Activated naive CD4-positive, alpha-beta T cell treated with Interleukin-2 at 50 U/mL for 16 hours (primary cell): ENCODE data around the gene RIPK1.
A peak's percentile ranks its signal among the peaks of the same experiment; 100 is the strongest.
"Not testable (repeated sequence)": the region's sequence is repeated elsewhere in the genome, so short reads cannot be mapped to it uniquely, and the experiment has no call there.

ENCODE experiments used
- DNase-seq: peaks from one replicate; pipeline ENCODE4 v3.0.0-alpha.2; 2020

The RIPK1 gene

DNA sequence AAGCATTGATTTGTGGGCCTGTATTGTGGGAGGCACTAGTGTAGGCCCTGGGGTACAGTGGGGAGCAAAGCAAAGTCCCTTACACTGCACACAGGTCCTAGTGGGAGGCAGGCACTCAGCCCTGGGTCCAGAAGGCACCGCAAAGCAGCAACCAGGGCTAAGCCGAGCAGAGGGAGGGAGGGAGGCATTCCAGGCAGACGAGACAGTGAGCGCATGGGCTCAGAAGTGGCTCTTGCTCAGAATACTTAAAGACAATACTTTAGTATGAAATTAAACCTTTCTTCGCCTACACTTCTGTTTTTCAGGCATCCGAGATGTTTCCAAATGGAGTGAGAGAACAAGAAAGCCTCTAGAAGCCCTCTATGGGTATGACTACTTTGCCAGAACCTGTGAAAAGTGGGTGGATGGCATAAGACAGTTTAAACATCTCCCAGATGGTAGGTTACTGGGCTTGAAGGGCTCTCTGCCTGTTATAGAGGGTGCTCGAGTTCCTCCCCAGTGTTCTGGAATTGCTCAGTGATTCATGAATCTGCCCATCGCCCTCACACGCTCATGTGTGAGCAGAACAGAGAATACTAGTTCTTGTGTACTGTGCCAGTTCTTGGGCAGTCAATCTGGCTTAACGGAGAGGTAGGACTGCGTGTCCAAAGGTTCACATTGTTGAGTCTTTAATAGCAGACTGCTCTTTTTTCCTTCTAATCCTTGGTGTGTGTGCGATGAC lies 68.9 kb downstream of the RIPK1 start:
- DNase-seq = no peak

GRCh38 chr6:3137873-3138272 lies 69.6 kb downstream of the RIPK1 start:
- not testable (repeated sequence) for DNase-seq

DNA sequence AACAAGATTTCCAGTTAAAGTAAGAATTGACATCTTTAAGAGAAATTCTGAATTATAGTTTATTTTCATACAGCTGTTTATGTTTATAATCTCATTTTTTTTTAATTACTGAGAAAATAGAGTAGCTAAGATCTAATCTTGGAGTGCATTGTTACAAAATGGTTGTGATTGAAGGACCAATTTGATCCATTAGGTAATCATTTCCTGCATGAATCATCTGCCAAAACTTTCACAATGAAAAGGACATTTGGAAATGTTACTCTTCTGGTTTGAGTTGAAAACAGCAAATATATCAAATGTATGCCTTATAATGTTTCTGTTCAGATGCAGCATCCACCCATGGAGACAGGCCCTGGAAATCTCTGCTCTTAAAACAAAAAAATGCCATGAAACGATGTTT lies 70.0 kb downstream of the RIPK1 start:
- no peak for DNase-seq

DNA sequence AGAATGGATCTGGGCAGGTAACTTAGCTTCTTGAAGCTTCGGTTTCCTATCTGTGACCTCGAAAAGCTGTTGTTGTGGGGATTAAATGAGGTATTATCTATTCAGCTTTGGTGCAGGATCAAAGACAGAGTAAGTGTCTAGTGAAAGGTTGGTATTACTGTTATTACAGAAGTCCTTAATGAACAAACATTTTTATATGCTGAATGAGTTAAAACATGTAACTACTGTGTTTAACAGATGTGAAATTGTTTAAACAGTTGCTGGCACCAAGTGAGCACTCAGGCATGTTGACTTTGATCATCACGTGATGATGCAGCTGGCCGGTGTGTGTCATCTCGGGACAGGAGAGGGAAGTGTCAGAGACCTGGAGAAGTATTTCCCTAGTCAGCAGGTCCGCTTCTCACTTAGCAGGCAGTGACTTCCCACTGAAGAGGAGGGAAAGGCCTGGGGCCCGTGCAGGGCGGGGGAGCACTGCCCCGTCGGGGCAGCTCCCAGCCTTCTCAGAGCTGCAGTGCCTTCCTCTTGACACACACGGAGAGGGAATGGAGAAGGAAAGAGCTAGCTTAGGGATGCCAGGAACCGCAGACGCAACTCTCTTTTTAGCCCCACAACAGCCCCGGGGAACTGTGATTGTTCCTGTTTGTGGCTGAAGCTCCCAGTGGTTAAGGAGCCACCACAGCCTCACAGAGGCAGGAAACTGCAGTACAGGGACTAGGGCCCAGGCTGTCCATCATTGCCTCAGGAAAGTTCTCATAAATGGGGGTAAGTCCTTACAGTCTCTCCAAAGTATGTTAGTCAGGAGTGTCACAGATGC lies 71.0 kb downstream of the RIPK1 start:
- DNase-seq = no peak

- DNase-seq = no peak
These were observed 71.9 kb downstream of the RIPK1 start for GRCh38 chr6:3140201-3140600.

- no peak for DNase-seq
These were observed 74.2 kb downstream of the RIPK1 start for GRCh38 chr6:3142536-3142935.

DNA sequence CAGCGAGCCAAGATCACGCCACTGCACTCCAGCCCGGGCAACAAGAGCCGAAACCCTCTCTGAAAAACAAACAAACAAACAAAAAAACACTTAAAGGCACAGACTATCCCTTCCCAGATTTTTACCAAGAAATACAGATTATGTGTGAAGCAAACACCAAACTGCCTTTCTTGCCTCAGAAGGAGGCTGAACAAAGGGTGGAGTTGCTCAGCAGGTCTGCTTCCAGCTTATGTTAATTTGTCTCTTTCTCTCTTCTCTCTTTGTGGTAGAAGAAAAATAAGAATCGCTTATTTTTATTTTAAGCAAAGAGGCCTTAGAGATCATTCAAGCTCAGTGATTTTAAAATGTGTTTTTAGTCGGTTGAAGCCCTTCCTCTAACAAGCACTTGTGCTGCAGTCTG lies 74.9 kb downstream of the RIPK1 start:
- no peak for DNase-seq

DNA sequence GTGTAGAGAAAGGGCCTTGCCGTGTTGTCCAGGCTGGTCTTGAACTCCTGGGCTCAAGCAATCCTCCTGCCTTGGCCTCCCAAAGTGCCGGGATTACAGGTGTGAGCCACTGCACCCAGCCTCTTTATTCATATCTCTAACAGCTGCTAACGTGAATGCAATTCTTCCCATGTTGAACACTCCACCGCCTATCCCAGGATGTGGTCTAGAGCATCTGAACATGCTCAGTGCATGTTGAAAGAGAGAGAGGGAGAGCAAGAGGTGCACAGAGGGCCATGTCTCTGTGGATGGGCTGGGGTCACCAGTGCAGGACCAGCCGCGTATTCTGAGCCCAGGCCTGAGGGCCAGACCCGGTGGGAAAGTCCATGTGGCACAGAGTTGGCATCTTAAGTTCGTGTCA lies 76.3 kb downstream of the RIPK1 start:
- no peak for DNase-seq

DNA sequence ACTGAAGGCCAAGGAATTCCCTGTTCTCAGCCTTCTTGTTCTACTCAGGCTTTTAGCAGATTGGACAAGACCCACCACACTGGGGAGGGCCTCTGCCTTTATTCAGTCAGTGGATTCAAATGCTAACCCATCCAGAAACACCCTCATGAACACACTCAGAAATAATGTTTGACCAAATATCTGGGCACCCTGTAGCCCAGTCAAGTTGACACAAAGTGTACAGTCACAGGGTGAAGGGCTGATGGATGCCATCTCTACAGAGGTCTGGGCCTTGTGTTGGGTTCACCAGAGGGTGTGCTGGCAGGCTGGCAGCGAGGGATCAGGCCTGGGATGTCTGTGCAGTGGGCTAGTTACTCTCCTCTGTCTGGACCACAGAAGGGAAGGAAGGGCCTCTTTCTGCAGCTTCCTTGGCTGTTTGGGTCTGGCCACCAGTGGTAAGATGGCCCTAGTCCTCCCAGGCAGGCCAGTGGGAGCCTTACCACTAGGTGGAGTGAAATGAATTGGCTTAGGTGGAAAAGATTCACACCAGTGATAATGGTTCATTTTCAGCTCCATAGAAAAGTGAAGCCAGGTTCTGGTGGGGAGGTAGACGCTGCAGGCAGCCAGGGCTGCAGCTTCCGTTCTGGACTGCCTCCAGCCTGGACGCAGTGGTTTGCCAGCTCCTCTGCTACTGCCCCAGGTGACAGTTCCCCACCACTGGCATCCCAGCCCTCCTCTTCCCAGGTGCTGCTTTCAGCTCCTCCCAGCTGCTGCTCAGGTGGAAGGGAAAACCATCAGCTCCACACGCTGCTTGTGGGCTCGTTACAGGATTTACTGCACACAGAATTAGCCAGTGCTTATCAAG lies 79.8 kb downstream of the RIPK1 start:
- DNase-seq = no peak

- DNase-seq = no peak
These were observed 83.4 kb downstream of the RIPK1 start for GRCh38 chr6:3151691-3152090.

DNA sequence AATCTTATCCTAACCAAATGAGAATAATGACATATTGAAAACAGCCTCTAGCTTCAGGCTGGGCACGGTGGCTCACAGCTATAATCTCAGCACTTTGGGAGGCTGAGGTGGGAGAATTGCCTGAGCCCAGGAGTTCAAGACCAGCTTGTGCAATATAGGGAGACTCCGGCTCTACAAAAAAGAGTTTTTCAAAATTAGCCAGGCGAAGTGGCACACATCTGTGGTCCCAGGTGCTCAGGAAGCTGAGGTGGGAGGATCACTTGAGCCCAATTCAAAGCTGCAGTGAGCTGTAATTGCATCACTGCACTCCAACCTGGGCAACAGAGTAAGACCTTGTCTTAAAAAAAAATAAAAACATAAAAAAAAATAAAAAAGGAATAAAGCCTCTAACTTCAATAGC lies 84.4 kb downstream of the RIPK1 start:
- DNase-seq = no peak

DNA sequence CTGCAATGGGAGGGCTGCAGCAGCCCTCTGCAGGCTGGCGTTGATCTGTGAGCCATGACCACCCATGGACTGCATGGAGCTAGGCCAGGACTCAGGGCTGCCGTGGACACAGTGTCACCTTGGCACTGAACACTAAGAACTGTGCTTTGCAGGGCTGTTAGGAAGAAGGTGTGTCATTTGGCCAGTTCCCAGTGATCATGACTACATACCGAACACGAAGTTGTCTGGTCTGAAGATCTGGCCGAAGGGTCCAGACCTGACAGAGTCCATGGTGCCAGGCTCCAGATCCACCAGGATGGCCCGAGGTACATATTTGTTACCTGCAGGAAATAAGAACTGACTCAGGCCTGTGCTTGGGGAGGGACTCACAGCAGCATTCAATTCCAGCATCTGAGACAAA lies 87.1 kb downstream of the RIPK1 start:
- not testable (repeated sequence) for DNase-seq

DNA sequence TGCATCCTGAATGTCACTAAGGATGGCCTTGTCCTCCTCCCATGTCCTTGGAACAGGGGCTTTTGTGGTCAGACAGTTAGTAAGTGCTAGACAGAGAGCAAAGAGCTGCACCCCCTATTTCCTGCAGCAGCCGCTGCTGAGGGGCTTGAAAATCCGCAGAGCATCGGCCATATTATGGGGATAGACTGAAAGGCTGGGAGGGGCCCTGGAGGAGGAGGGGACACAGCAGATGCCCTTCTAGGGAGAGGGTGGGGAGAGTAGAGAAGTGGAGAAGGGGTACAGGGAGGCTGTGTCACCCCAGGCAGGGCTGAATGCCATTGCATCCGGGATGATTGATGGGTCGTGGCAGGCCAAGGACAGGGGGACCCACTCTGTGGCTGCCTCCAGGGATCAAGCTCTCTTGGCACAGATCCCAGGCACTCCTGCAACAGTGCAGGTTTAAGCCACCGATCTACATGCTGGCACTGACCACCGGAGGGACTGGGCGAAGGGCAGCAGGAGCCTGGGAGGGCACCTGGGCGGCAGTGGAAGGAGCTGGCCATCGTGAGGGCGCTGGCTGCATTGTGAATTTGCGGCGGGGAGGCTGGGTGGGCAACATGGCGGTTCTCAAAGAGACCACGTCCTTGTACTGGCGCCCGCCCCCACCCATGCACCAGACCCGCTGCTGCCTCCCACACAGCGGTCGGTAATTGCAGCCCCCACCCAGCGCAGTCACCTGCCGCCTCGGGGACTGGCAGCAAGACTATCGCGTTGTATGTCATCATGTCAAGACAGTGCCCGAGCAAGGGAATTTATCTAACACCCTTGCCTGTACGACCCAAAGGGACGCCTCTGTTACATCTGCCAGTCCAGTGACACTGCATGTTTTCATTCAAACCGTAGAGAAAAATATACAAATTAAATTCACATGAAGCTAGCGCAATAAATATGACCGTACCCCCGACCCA lies 88.2 kb downstream of the RIPK1 start:
- DNase-seq = peak; percentile 12

- DNase-seq = peak; percentile 87
These were observed 89.0 kb downstream of the RIPK1 start, which contains the start of gene TUBB2A for GRCh38 chr6:3157131-3157933. TSS of gene TUBB2A (minus strand) at chr6:3157544. CDS start at chr6:3157463, 81 bp downstream.

GRCh38 chr6:3159805-3160781 lies 91.8 kb downstream of the RIPK1 start:
- peak; percentile 66 for DNase-seq

DNA sequence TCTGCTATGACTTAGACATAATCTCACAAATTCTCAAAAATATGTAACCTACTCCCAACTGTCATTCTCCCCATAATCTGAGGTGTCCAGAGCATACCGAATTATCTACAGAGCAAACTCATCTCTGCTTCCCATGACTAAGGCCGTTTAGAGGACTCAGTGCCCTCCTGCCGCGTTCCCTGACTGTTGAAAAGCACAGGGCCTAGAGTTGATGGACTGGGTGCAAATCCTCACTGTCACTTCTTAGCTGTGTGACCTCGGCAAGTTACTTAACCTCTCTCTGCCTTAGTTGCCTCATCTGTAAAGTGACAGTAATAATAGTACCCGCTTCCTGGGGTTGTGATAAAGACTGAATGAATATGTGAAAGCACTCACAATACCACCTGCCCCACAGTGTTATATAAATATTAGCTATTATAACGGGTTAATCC lies 93.8 kb downstream of the RIPK1 start:
- DNase-seq = no peak

GRCh38 chr6:3162565-3163247 lies 94.4 kb downstream of the RIPK1 start:
- DNase-seq = peak; percentile 60

- no peak for DNase-seq
These were observed 94.9 kb downstream of the RIPK1 start for GRCh38 chr6:3163248-3163594.

- DNase-seq = no peak
These were observed 96.1 kb downstream of the RIPK1 start for GRCh38 chr6:3164388-3164787.
